Stimulated activated CD8-positive, alpha-beta memory T cell treated with anti-CD3 and anti-CD28 coated beads, Interleukin-7, amount 100 ng/mL, for 1 hour (primary cell): ENCODE measurements around the gene ZNF236.

Source experiments
- DNase-seq, 2 donors: peaks; one replicate each; pipeline ENCODE4 v3.0.0-alpha.2; 2020; ENCODE audit warnings: low read depth in 2 of 2

ZNF236 gene

GRCh38 chr18:76859474-76860339 lies 37.4 kb downstream of the ZNF236 start:
- DNase-seq: no peak

GRCh38 chr18:76860411-76860810 lies 38.1 kb downstream of the ZNF236 start:
- DNase-seq: no peak

- no peak for DNase-seq
These were observed 44.3 kb downstream of the ZNF236 start for GRCh38 chr18:76866666-76867065.

- no peak for DNase-seq
These were observed 51.0 kb downstream of the ZNF236 start for GRCh38 chr18:76873311-76873710.

DNA sequence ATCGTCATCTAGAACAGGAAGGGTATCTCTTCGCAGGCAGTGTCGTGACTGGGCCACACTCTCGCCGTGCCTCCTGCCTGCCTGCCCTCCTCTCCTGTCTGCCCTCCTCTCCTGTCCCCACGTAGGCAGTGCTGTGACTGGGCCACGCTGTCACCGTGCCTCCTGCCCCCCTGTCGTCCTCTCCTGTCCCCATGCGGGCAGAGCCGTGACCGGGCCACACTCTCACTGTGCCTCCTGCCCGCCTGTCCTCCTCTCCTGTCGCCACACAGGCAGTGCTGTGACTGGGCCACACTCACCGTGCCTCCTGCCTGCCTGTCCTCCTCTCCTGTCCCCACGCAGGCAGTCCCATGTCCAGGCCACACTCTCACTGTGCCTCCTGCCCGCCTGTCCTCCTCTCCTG lies 51.4 kb downstream of the ZNF236 start:
- no peak for DNase-seq

DNA sequence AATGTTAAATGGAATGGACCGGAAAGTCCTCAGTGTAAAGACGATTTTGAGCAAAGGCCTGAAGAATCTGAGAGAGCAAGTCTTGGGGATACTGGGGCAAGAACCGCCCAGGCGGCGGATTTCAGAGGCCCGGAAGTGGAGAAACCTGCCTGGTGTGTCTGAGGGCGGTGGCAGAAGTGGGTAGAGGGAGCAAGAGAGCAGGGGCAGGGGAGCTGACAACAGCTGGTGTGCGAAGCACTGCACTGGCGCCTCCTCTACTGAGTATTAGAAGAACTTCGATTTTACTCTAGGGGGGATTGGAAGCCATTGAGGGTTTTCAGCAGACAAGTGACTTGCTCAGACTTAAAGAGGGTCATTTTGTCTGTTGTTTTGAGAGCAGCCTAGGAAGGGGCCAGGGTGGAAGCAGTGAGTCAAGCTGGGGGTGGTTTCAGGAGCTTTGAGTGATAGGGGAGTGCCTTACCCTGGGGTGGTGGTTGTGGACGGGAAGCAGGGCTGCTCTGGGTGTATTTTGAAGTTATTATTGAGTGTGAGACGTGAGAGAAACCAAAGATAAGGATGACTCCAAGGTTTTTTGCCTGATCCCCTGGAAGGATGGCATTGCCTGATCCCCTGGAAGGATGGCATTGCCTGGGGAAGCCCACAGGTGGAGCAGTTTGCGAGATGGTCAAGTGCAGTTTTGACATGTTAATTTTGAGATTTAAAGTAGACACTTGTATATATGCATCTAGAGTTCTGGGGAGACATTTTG lies 52.5 kb downstream of the ZNF236 start:
- DNase-seq: no peak

- DNase-seq: no peak
These were observed 53.3 kb downstream of the ZNF236 start for GRCh38 chr18:76875390-76876325.

GRCh38 chr18:76878426-76878825 lies 56.1 kb downstream of the ZNF236 start:
- no peak for DNase-seq

DNA sequence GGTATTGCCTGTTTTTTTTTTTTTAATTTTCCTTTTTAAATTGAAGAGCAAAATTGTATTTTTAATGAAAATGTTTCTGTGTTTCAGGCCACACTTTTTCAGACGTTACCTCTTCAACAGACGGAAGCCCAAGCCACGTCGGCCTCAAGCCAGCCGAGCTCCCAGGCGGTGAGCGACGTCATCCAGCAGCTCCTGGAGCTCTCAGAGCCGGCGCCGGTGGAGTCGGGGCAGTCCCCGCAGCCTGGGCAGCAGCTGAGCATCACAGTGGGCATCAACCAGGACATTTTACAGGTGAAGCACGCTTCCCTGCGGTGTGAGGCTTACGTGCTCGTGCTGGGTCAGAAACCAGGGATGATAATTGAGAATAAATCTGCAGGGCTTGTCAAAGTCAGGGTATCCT lies 57.7 kb downstream of the ZNF236 start:
- no peak for DNase-seq

GRCh38 chr18:76881744-76882143 lies 59.4 kb downstream of the ZNF236 start:
- no peak for DNase-seq

DNA sequence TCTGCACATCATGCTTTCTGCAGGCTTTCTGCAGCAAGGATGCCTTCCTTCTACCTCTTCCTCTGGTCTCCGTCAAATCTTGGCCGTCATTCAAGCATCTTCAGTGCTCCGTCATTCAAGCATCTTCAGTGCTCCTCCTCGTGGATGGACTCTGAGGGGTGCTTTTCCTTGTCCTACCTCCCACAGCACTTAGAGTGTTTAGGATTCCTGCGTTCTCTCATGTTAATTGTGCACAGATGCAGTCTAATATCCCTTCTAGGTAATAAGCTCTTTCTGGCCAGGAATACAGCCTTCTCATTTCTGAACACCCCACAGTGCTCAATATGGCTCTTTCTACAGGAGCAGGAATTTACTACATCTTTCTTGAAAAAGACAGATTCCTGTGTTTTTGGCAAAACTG lies 59.8 kb downstream of the ZNF236 start:
- no peak for DNase-seq

GRCh38 chr18:76885001-76885400 lies 62.6 kb downstream of the ZNF236 start:
- DNase-seq: no peak

DNA sequence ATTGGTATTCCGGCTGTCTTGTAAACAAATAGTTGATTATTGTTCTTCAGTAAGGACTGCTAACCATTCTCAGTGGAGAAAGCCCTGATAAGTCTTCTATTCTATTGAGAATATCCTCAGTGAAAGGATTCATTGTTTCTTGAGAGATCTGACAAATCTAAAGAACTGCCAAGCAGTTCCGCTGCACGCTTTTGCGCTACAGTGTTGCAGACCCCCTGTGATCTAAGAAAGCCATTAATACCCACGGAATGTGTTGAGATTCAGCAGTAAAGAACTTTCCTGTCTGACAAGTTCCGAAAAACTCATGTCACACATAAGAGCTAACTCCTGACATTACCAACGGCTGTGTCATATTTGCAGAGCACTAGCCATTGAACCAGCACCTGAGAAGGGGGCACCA lies 63.8 kb downstream of the ZNF236 start:
- no peak for DNase-seq

DNA sequence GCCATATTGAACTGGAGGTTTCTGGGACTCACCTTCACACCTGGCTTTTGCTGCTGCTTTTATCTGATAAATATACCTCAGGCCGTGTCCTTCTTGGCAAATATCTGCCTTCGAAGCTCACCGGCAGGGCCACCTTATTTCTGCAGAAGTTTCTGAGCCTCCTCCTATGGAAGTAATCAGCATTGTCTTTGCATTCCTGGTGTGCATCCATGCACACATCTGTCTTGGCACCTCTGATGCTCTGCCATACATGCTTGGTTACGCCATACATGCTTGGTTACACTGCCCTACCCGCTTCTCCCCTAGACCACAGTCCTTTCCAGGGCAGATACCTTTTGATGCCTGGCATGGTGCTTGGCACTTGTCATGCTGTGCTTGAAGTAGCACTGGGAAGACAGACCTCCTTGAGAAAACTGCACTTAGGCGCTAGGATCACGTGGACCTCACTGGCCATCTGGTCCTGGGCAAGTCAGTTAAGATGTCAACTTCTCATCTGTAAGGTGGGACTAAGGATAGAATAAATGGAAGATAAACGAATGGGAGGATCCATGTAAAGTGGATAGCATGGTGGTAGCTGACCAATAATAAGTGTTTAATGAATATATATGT lies 66.8 kb downstream of the ZNF236 start:
- no peak for DNase-seq

DNA sequence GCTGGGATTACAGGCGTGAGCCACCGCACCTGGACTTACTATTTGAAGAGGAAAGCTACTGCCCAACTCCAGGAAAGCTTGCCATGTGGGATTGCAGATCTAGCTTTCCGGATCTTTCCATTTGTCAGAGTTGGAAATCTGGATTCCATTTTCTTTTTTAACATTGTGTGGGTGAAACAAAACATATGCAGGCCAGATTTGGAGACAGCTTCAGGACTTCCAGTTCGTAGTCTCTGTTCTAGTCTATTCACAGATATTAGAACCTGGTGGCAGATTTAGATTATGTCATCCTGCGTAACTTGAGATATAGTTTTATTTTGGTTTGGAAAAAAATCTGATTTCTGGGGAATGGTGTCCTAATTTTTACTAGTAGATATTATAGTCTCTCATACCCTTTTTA lies 70.5 kb downstream of the ZNF236 start:
- no peak for DNase-seq

- DNase-seq: no peak
These were observed 72.4 kb downstream of the ZNF236 start for GRCh38 chr18:76894566-76895346.

- no peak for DNase-seq
These were observed 73.1 kb downstream of the ZNF236 start for GRCh38 chr18:76895498-76895897.

DNA sequence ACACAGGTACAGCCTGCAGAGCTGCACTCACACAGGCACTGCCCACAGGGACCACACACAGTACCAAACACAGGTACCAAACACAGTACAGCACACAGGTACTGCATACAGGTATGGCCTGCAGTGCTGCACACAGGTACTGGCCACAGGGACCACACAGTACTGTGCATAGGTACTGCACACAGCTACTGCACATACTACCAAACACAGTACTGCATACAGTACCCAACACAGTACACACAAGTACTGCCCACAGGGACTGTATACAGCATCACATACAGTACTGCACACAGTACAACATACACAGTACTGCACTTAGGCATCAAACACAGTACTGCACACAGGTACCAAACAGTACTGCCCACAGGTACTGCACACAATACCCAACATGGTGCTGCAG lies 74.3 kb downstream of the ZNF236 start:
- DNase-seq: no peak

GRCh38 chr18:76897257-76897656 lies 74.9 kb downstream of the ZNF236 start:
- DNase-seq: no peak

DNA sequence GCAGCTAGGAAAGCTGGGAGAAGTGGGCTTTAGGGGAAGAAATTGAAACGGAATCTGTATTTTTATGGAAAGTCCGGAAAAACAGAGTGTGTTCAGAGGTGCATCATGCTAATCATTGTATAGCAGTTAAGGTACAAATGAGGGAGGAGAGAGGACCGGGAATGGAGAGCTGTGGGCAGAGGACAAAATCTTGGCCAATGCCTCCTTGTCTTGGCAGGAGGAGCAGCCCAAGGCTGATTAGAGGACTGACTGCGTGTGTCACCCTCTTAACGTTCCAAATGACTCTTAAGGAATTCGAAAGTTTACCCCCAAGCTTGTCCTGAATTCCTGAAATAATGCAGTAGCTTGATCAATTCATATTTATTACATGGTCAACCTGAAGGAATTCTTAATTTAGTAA lies 81.0 kb downstream of the ZNF236 start:
- no peak for DNase-seq

DNA sequence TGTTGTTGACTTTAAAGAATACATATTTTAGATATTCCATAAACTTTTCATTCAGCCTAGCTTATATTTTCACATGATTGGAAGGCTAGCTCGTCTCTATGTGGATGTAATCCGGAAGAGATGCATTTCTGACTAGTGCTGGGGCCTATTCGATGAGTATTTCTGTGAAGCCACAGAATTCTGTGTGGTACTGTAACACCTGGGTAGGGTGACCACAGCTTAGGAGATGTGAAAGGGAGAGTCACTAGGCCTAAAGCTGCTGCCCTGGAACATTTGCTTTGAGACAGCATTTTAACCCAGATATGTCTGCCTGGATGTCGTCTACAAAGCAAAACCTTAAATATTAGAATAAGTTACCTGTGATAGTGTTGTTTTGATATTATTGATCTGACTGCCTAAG lies 83.5 kb downstream of the ZNF236 start:
- DNase-seq: no peak
